Thoracic aorta (tissue), 2 donors: Measurements from ENCODE around the gene PROK1. TPM values are rescaled to one million over a fixed set of nuclear protein-coding genes. Genes with fewer than 3 reads are reported as not detected.

Source experiments
- ATAC-seq: fragments of 150-250 bp; one replicate; pipeline ENCODE4 v1.8.0; 2017; ENCODE audit warnings: low read depth; ENCODE audit not compliant: insufficient number of reproducible peaks, low FRiP score
- DNase-seq: peaks from one replicate; pipeline ENCODE4 v3.0.0-alpha.2; 2020; ENCODE audit warnings: low spot score
- H3K27ac ChIP-seq, 2 donors: fragments of 200-600 bp; sonication (generic); 1 replicate in 1 of 2; 2 replicates in 1 of 2; pipeline ENCODE4 v1.5.1; 2016; ENCODE audit warnings: mild to moderate bottlenecking in 2 of 2, moderate library complexity in 2 of 2
- H3K27me3 ChIP-seq: fragments of 200-600 bp; sonication (generic); replicated peaks from 2 replicates; pipeline ENCODE4 v1.6.0; 2016; ENCODE audit warnings: mild to moderate bottlenecking; ENCODE audit not compliant: insufficient read depth
- H3K36me3 ChIP-seq: fragments of 200-600 bp; sonication (generic); one replicate; pipeline ENCODE4 v1.5.1; 2016
- H3K4me1 ChIP-seq, 2 donors: fragments of 200-600 bp; sonication (generic); 1 replicate in 1 of 2; 2 replicates in 1 of 2; pipeline versions ENCODE4 v1.5.1 to v1.6.0; 2016; ENCODE audit warnings: low read depth in 2 of 2, mild to moderate bottlenecking in 1 of 2; ENCODE audit not compliant: control insufficient read depth in 1 of 2
- H3K4me3 ChIP-seq: fragments of 200-600 bp; sonication (generic); 2 replicates; pipeline ENCODE4 v1.5.1; 2016; ENCODE audit warnings: mild to moderate bottlenecking
- H3K9me3 ChIP-seq: fragments of 200-600 bp; sonication (generic); 2 replicates; pipeline ENCODE4 v1.5.1; 2016
- total RNA-seq, 2 donors: library from RNA; depleted of rRNA; stranded (reverse); fragments of >200 nt; gene quantifications; one replicate each; pipeline versions ENCODE4 v1.1.0 to v1.2.3, GENCODE V29; 2016
- TF ChIP-seq, protein P1 (sequence below): fragments of 200-600 bp; sonication (generic); IDR thresholded peaks from one replicate; pipeline ENCODE4 v1.5.1; 2019; ENCODE audit warnings: antibody characterized with exemption

Gene PROK1
- total RNA-seq, 2 donors from 2014 or later, result 0.27 to 0.63 TPM

DNA sequence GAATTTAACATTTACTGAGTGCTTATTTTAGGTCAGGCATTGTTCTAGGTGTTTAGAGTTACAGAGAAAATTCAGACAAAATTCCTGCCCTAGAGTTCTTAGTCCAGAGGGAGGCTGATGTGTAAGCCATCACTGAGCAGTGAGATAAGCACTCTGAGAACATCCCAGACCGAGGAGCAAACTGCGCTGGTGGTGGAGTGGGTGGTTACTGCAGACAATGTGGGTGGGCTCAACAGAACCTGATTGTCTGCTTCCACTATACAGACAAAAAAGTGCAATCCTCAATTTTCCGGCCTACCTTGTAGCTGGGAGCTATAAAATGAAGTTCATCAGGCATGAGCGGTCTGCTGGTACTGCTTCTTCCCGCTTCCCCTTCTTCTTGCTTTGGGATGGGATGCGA is 23.5 kb downstream of the PROK1 start:
- Histone ChIP-seq H3K4me1 (no peaks in the 10 kb centered on the region), H3K36me3 (no peaks in the 10 kb centered on the region), H3K27ac (no peak overlapping the region), H3K27me3 (no peaks in the 10 kb centered on the region), H3K4me3 (no peak overlapping the region), H3K9me3 (no peaks in the 10 kb centered on the region)
- DNase-seq (no peak), ATAC-seq (no peak)
- TF ChIP-seq, protein P1, sequence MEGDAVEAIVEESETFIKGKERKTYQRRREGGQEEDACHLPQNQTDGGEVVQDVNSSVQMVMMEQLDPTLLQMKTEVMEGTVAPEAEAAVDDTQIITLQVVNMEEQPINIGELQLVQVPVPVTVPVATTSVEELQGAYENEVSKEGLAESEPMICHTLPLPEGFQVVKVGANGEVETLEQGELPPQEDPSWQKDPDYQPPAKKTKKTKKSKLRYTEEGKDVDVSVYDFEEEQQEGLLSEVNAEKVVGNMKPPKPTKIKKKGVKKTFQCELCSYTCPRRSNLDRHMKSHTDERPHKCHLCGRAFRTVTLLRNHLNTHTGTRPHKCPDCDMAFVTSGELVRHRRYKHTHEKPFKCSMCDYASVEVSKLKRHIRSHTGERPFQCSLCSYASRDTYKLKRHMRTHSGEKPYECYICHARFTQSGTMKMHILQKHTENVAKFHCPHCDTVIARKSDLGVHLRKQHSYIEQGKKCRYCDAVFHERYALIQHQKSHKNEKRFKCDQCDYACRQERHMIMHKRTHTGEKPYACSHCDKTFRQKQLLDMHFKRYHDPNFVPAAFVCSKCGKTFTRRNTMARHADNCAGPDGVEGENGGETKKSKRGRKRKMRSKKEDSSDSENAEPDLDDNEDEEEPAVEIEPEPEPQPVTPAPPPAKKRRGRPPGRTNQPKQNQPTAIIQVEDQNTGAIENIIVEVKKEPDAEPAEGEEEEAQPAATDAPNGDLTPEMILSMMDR, result no peak

DNA sequence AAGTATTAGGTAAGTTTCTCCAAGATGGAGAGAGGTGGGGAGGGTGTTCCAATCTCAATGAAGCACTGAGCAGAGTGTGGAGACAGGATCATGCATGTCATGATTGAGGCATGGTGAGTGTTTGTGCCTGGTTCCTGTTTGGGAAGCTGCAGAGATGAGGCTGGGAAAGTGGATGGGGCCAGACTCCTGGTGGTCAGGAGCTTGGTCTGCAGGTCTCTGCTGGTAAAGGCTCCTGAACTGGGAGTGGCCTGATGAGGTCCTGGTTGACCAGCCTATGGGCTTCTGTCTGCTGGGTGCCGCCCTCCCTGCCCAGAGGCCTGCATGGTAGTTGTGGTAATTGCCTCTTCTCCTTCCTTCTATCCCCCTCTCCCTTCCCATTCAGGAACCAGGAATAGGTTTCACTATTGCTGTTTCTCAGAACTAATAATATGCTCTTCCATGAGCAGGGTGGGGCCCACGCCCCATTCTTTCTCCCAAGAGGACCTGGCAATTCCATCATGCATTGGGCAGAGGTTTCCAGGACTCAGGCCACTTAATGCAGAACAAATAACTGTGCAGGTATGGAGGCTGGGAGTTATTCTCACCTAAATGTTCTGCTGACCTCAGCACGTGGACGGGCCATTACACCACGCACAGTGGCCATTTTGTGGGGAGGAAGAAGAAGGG is 24.5 kb downstream of the PROK1 start:
- TF ChIP-seq, protein P1, result no peak
- Histone ChIP-seq H3K4me1 (no peaks in the 10 kb centered on the region), H3K36me3 (no peaks in the 10 kb centered on the region), H3K4me3 (no peak overlapping the region), H3K27ac (no peak overlapping the region), H3K27me3 (no peaks in the 10 kb centered on the region), H3K9me3 (no peaks in the 10 kb centered on the region)
- ATAC-seq (no peak), DNase-seq (no peak)

DNA sequence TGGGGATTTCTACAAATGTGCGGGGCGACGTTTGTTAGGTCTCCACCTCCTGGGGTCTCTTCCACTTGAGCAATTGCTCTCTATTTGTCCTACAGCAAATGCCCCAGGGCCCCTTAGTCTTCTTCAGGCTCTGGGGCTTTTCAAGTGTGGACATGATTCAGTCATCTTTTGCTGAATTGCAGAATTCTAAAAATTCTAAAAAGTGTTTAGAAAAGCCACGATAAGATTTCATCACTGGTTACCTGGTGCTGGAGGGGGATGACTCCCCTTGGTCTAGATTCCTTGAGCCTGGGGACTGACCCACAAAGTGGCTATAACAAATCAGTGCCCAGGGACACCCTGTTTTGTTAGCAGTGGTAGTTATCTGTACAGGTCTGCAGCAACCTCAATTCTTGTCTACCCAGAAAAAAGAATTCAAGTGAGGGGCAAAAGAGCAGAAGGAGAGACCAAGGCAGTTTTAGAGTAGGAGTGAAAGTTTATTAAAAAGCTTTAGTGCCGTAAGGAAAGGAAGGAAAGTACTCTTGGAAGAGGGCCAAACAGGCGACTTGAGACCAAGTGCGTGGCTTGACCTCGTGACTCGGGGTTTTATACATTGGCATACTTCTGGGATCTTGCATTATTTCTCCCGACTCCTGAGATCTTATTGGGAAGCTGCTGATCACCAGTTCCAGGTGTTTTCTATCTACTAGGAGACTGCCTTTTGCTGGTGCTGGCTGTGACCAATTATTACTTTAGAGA is 25.2 kb downstream of the PROK1 start:
- ATAC-seq, result no peak
- Histone ChIP-seq H3K9me3 (no peaks in the 10 kb centered on the region), H3K4me3 (no peak overlapping the region), H3K4me1 (no peaks in the 10 kb centered on the region), H3K27ac (no peak overlapping the region), H3K36me3 (no peaks in the 10 kb centered on the region), H3K27me3 (no peaks in the 10 kb centered on the region)
- DNase-seq, result no peak
- TF ChIP-seq, protein P1, result no peak

DNA sequence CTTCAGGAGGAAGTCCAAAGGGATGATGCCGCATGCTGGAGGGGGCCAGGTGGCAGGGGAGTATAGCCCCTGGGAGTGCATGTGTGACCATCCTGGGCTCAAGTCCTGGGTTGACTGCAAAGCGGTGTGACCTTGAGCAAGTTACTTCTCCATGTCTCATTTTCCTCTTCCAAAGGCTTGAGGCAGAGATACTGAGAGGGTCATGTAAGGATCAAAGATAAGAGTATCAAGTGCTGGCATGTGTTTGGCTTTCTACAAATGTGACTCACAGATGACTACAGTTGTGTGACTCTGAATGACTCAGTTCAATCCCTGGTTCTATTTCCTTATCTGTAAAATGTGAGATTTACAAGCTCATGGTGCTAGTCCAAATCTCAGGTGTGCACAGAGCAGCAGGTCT is 26.1 kb downstream of the PROK1 start:
- DNase-seq (no peak), ATAC-seq (no peak)
- Histone ChIP-seq H3K4me3 (no peak overlapping the region), H3K36me3 (no peaks in the 10 kb centered on the region), H3K27ac (no peak overlapping the region), H3K9me3 (no peaks in the 10 kb centered on the region), H3K27me3 (no peaks in the 10 kb centered on the region), H3K4me1 (no peaks in the 10 kb centered on the region)
- TF ChIP-seq, protein P1, result no peak

DNA sequence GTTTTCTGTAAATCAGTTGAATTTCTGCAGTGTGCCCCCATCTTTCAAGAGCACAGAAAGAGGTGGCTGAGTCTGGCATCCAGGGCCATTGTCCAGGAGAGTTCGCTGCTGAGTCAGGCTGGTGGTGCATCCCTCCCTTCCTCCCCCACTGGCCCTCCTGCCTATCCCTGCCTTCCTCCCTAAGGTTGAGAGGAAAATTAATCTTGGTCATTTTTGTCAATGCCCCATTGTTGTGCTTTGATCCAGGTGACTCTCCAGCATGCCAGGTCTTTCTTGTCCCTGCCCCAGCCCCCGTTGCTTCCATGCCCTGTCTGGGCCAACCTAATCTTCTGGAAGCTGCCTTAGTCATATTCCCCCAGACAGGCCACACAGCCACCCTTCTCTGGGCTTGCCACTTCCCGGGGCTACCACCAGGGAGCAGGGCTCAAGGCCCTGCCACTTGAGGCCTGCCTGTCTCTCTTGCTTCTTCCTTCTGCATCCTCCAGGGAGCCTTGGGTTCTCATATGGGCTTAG is 26.6 kb downstream of the PROK1 start:
- H3K4me1 ChIP-seq, result no peaks in the 10 kb centered on the region
- H3K36me3 ChIP-seq, result no peaks in the 10 kb centered on the region
- no peak for DNase-seq
- no peak overlapping the region for H3K27ac ChIP-seq
- no peak for ATAC-seq
- H3K9me3 ChIP-seq, result no peaks in the 10 kb centered on the region
- TF ChIP-seq, protein P1, result no peak
- no peaks in the 10 kb centered on the region for H3K27me3 ChIP-seq
- H3K4me3 ChIP-seq, result no peak overlapping the region
